Activated CD8-positive, alpha-beta memory T cell treated with anti-CD3 and anti-CD28 coated beads, Interleukin-2, amount 10 ng/mL, durations not matched to agents 7 days and 5 days (primary cell): Measurements from ENCODE around the gene PANK4. TPM values are rescaled to one million over a fixed set of nuclear protein-coding genes. Genes with fewer than 3 reads are reported as not detected.
"Not testable (repeated sequence)": the region's sequence is repeated elsewhere in the genome, so short reads cannot be mapped to it uniquely, and the experiment has no call there.

Source experiments
- ATAC-seq: fragments of 150-1000 bp; cut with Tn5 transposase; one replicate; pipeline ENCODE4 v1.10.0; 2021; ENCODE audit warnings: moderate library complexity
- CTCF ChIA-PET: fragments of 350-600 bp; sonication (Branson Sonifier 250); formaldehyde crosslinking; loops from one replicate; lab custom pipeline; 2021; ENCODE audit warnings: antibody characterized with exemption; lab: Charles Lee
- DNase-seq: peaks from one replicate; pipeline ENCODE4 v3.0.0-alpha.2; 2020
- H3K27ac Mint-ChIP-seq: one replicate; pipeline ENCODE4 v1.8.0; 2021; ENCODE audit warnings: mild to moderate bottlenecking, mixed read lengths
- H3K27me3 Mint-ChIP-seq: one replicate; pipeline ENCODE4 v1.8.0; 2021; ENCODE audit warnings: mixed read lengths
- H3K36me3 Mint-ChIP-seq: one replicate; pipeline ENCODE4 v1.8.0; 2021; ENCODE audit warnings: mild to moderate bottlenecking, mixed read lengths
- H3K4me1 Mint-ChIP-seq: one replicate; pipeline ENCODE4 v1.8.0; 2021; ENCODE audit warnings: mixed read lengths
- H3K4me3 Mint-ChIP-seq: one replicate; pipeline ENCODE4 v1.8.0; 2021; ENCODE audit warnings: mild to moderate bottlenecking, moderate library complexity, mixed read lengths
- H3K9me3 Mint-ChIP-seq: one replicate; pipeline ENCODE4 v1.8.0; 2022; ENCODE audit warnings: low read depth, mixed read lengths
- total RNA-seq, 2 experiments: library from RNA; stranded (reverse); gene quantifications; one replicate each; pipeline ENCODE4 v1.2.3, GENCODE V29; 2021

PANK4 gene
- total RNA-seq, 2 experiments from 2014 or later, result 72.2 to 91.2 TPM

- Mint-ChIP-seq H3K9me3 (no peaks in the 10 kb centered on the region), H3K27me3 (no peaks in the 10 kb centered on the region), H3K27ac (peak within 1 kb of the TSS; percentile 99), H3K4me3 (peak within 1 kb of the TSS; percentile 98), H3K4me1 (peaks cover 33% of the 10 kb centered on the region), H3K36me3 (peaks cover 10% of the 10 kb centered on the region)
- CTCF ChIA-PET, result interaction anchor here (1.0 to 3.7 kb wide), 13 partner anchors 8 to 165 kb away, joined by 3 to 68 read pairs (median 10); partner anchors contain the start of genes MORN1, PANK4, PRXL2B and RER1
- DNase-seq (peak; percentile 91), ATAC-seq (peak; percentile 72)
These were observed 29.9 kb upstream of the PANK4 start, which contains the start of gene TNFRSF14 for GRCh38 chr1:2556277-2556677. Gene TNFRSF14 (plus strand): TSS chr1:2556371. CDS start chr1:2556665, 294 bp downstream.

GRCh38 chr1:2555634-2556276 is 29.4 kb upstream of the PANK4 start:
- Mint-ChIP-seq H3K27me3 (no peaks in the 10 kb centered on the region), H3K36me3 (peaks cover 8% of the 10 kb centered on the region), H3K4me3 (peak overlapping the region; percentile 98), H3K27ac (peak overlapping the region; percentile 99), H3K9me3 (no peaks in the 10 kb centered on the region), H3K4me1 (peaks cover 31% of the 10 kb centered on the region)
- CTCF ChIA-PET, result interaction anchor here (1.0 to 3.7 kb wide), 17 partner anchors 8 to 233 kb away, joined by 3 to 68 read pairs (median 4); partner anchors contain the start of genes MORN1, PANK4, PRXL2B and RER1
- ATAC-seq, result peak; percentile 63
- DNase-seq, result peak; percentile 94

GRCh38 chr1:2554621-2555387 is 28.4 kb upstream of the PANK4 start:
- Mint-ChIP-seq H3K9me3 (no peaks in the 10 kb centered on the region), H3K27ac (peak overlapping the region; percentile 99), H3K27me3 (no peaks in the 10 kb centered on the region), H3K4me3 (peak overlapping the region; percentile 98), H3K4me1 (peaks cover 33% of the 10 kb centered on the region), H3K36me3 (peaks cover 8% of the 10 kb centered on the region)
- DNase-seq, result peak; percentile 79
- CTCF ChIA-PET, result interaction anchor here (1.0 to 3.7 kb wide), 12 partner anchors 10 to 234 kb away, joined by 3 to 68 read pairs (median 7); partner anchors contain the start of genes PANK4 and PRXL2B
- peak; percentile 24 for ATAC-seq

GRCh38 chr1:2553871-2554620 is 27.6 kb upstream of the PANK4 start:
- ATAC-seq, result no peak
- no peak overlapping the region for H3K4me3 Mint-ChIP-seq

GRCh38 chr1:2553076-2553475 is 26.7 kb upstream of the PANK4 start:
- H3K4me3 Mint-ChIP-seq, H3K9me3 Mint-ChIP-seq, H3K27ac Mint-ChIP-seq, H3K36me3 Mint-ChIP-seq, DNase-seq, ATAC-seq, CTCF ChIA-PET, H3K27me3 Mint-ChIP-seq: not testable (repeated sequence)
- peaks cover 38% of the 10 kb centered on the region for H3K4me1 Mint-ChIP-seq

More at GRCh38 chr1:2553871-2554620, 27.6 kb upstream of the PANK4 start:
- peak overlapping the region; percentile 99 for H3K27ac Mint-ChIP-seq
- no peak for DNase-seq
- CTCF ChIA-PET, result interaction anchor here (1.0 to 3.7 kb wide), 6 partner anchors 11 to 233 kb away, joined by 3 to 68 read pairs (median 7); partner anchors contain the start of gene PRXL2B
- no peaks in the 10 kb centered on the region for H3K27me3 Mint-ChIP-seq
- H3K4me1 Mint-ChIP-seq, result peaks cover 38% of the 10 kb centered on the region
- no peaks in the 10 kb centered on the region for H3K9me3 Mint-ChIP-seq
- peaks cover 8% of the 10 kb centered on the region for H3K36me3 Mint-ChIP-seq

- DNase-seq, result no peak
- CTCF ChIA-PET, result no interaction called here
- H3K36me3 Mint-ChIP-seq, result peaks cover 5% of the 10 kb centered on the region
- peaks cover 35% of the 10 kb centered on the region for H3K4me1 Mint-ChIP-seq
- H3K9me3 Mint-ChIP-seq, result no peaks in the 10 kb centered on the region
- no peaks in the 10 kb centered on the region for H3K27me3 Mint-ChIP-seq
- ATAC-seq, result no peak
- no peak overlapping the region for H3K4me3 Mint-ChIP-seq
- no peak overlapping the region for H3K27ac Mint-ChIP-seq
These were observed 25.8 kb upstream of the PANK4 start for GRCh38 chr1:2552189-2552588.

GRCh38 chr1:2551544-2551943 is 25.1 kb upstream of the PANK4 start:
- H3K9me3 Mint-ChIP-seq, ATAC-seq, H3K4me3 Mint-ChIP-seq, DNase-seq, H3K27me3 Mint-ChIP-seq, H3K36me3 Mint-ChIP-seq, CTCF ChIA-PET, H3K27ac Mint-ChIP-seq: not testable (repeated sequence)
- H3K4me1 Mint-ChIP-seq, result peaks cover 35% of the 10 kb centered on the region

- peaks cover 32% of the 10 kb centered on the region for H3K4me1 Mint-ChIP-seq
- CTCF ChIA-PET, result interaction anchor here (3.4 kb wide), 1 partner anchor 34 kb away, joined by 38 read pairs; the partner anchor contains the start of gene PRXL2B
- ATAC-seq, H3K36me3 Mint-ChIP-seq, H3K4me3 Mint-ChIP-seq, DNase-seq, H3K9me3 Mint-ChIP-seq, H3K27me3 Mint-ChIP-seq: not testable (repeated sequence)
- H3K27ac Mint-ChIP-seq, result peak overlapping the region; percentile 68
These were observed 24.0 kb upstream of the PANK4 start for GRCh38 chr1:2550309-2550861.

GRCh38 chr1:2549367-2550029 is 23.1 kb upstream of the PANK4 start:
- CTCF ChIA-PET, result interaction anchor here (1.7 to 6.9 kb wide), 6 partner anchors 24 to 354 kb away, joined by 5 to 95 read pairs (median 28); partner anchors contain the start of genes FAAP20, PANK4 and PRXL2B
- DNase-seq, H3K36me3 Mint-ChIP-seq, H3K4me3 Mint-ChIP-seq, H3K27me3 Mint-ChIP-seq, ATAC-seq, H3K9me3 Mint-ChIP-seq: not testable (repeated sequence)
- Mint-ChIP-seq H3K27ac (peak overlapping the region; percentile 98), H3K4me1 (peaks cover 24% of the 10 kb centered on the region)

GRCh38 chr1:2548068-2548589 is 21.7 kb upstream of the PANK4 start:
- peaks cover 17% of the 10 kb centered on the region for H3K4me1 Mint-ChIP-seq
- ATAC-seq, result peak; percentile 25
- DNase-seq, result peak; percentile 93
- H3K4me3 Mint-ChIP-seq, result peak overlapping the region; percentile 82
- no peaks in the 10 kb centered on the region for H3K9me3 Mint-ChIP-seq
- H3K27ac Mint-ChIP-seq, result peak overlapping the region; percentile 98
- no peaks in the 10 kb centered on the region for H3K36me3 Mint-ChIP-seq
- CTCF ChIA-PET, result interaction anchor here (0.9 to 6.9 kb wide), 19 partner anchors 8 to 353 kb away, joined by 3 to 95 read pairs (median 8); partner anchors contain the start of genes FAAP20, HES5, MORN1 and PANK4
- no peaks in the 10 kb centered on the region for H3K27me3 Mint-ChIP-seq

GRCh38 chr1:2547210-2548067 is 21.0 kb upstream of the PANK4 start:
- peak overlapping the region; percentile 98 for H3K27ac Mint-ChIP-seq
- ATAC-seq (peak; percentile 32), DNase-seq (peak; percentile 88)
- peak overlapping the region; percentile 82 for H3K4me3 Mint-ChIP-seq
- no peaks in the 10 kb centered on the region for H3K9me3 Mint-ChIP-seq
- no peaks in the 10 kb centered on the region for H3K27me3 Mint-ChIP-seq
- CTCF ChIA-PET, result interaction anchor here (1.0 to 6.9 kb wide), 17 partner anchors 9 to 352 kb away, joined by 3 to 95 read pairs (median 10); partner anchors contain the start of genes FAAP20, MORN1, PANK4 and PEX10
- peaks cover 17% of the 10 kb centered on the region for H3K4me1 Mint-ChIP-seq
- H3K36me3 Mint-ChIP-seq, result no peaks in the 10 kb centered on the region
